ENCODE measurements around the gene CWC25. TPM values are rescaled to one million over a fixed set of nuclear protein-coding genes. Genes with fewer than 3 reads are reported as not detected.

Gene CWC25
- total RNA-seq, 1 experiment from 2014 or later = 23.9 TPM

DNA sequence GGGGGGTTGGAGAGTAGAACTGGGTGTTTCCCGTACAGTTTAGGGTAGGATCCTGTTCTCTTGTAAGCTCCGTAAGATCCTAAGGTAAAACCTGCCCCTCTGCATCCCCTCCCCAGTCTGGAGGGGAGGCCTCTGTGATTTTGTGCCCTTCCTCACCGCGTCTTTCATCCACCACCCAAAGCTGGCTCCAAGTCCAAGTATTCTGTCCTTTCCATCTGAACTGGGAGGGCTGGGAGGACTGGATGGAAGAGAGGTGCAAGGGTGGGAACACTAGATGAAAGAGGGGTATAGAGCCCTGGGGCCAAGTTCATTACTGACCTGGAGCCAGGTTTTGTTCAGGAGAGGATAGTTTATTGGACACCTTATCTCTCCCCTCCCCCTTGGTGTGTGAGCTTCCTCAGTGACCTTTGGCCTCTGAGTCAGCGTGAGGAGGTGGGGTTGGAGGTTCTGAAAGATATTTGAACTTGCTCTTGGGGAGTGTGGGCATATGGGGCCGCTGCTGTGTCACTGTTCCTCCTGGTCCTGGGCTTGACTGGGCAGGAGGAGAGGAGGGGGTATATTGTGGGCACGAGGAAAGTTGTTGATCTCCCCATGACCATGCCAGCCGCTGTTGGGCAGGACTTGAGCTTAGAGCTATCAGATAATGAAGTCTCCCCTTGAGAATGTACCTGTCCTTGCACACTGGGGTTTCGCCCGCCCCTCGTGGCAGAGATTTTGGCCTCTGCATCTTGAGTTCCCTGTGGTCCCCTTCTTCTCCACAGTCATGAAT, 46.3 kb upstream of the CWC25 start:
- H4K20me1 ChIP-seq (ENCODE audit: insufficient read depth) = no peaks in the 10 kb centered on the region
- intact Hi-C loops (cut with micrococcal nuclease) = no loop called here
- RAD21 ChIA-PET (ENCODE audit: low non-redundant PET in 1 of 2, low total read pairs in 2 of 2, uncharacterized antibody in 2 of 2, unreplicated experiment in 2 of 2) = no interaction called here
- no peaks in the 10 kb centered on the region for H3K36me3 ChIP-seq (ENCODE audit: control insufficient read depth in 1 of 2, insufficient read depth in 2 of 2, low read length in 2 of 2)
- no peaks in the 10 kb centered on the region for H3K9me2 ChIP-seq (ENCODE audit: insufficient read depth)
- peak; percentile 22 for ATAC-seq
- BruUV-seq (replicated peaks) = no TSS peak
- H3K4me3 ChIP-seq (replicated peaks in 1 of 2; ENCODE audit: low read depth in 1 of 2, low read length in 2 of 2) = peak overlapping the region; percentile 83 to 98
- DNase-seq (ENCODE audit: low read depth, low spot score) = no peak
- TF ChIP-seq POLR2A (IDR thresholded peaks at IDR 0.05; ENCODE audit: borderline replicate concordance, extremely low read depth, insufficient read depth, insufficient read length) (peak; percentile 41), SP1 (IDR thresholded peaks at IDR 0.05; ENCODE audit: low read depth) (peak; percentile 64), CBX3 (IDR thresholded peaks at IDR 0.05; ENCODE audit: low read depth) (no peak), TCF7L2 (IDR thresholded peaks at IDR 0.05; ENCODE audit: borderline replicate concordance, extremely low read depth, insufficient read depth, insufficient read length) (peak; percentile 67), ZNF274 (IDR thresholded peaks at IDR 0.05; ENCODE audit: low read depth, low read length) (no peak), EGR1 (IDR thresholded peaks at IDR 0.05; ENCODE audit: low read depth) (peak; percentile 47; the same call in 1 of the 2 replicates), JUND (IDR thresholded peaks at IDR 0.05) (peak; percentile 71), FOSL1 (IDR thresholded peaks at IDR 0.05; ENCODE audit: low read depth) (peak; percentile 78), POLR2AphosphoS5 (IDR thresholded peaks at IDR 0.05; ENCODE audit: low read depth, low read length) (peak; percentile 54), EZH2 (IDR thresholded peaks at IDR 0.05) (no peak), CEBPB (IDR thresholded peaks at IDR 0.05; ENCODE audit: low read depth) (no peak), ZFX (IDR thresholded peaks at IDR 0.05) (no peak), ELF1 (IDR thresholded peaks at IDR 0.05; ENCODE audit: borderline replicate concordance, low read depth) (no peak), SRF (IDR thresholded peaks at IDR 0.05; ENCODE audit: low read depth) (no peak), EZH2phosphoT487 (IDR thresholded peaks at IDR 0.05; ENCODE audit: borderline replicate concordance) (no peak), RAD21 (IDR thresholded peaks at IDR 0.05; ENCODE audit: low read depth) (peak; percentile 66; the same call in 1 of the 2 replicates)
- TF ChIP-seq, protein P1, sequence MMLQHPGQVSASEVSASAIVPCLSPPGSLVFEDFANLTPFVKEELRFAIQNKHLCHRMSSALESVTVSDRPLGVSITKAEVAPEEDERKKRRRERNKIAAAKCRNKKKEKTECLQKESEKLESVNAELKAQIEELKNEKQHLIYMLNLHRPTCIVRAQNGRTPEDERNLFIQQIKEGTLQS (IDR thresholded peaks at IDR 0.05) = no peak
- TF ChIP-seq, protein P2, sequence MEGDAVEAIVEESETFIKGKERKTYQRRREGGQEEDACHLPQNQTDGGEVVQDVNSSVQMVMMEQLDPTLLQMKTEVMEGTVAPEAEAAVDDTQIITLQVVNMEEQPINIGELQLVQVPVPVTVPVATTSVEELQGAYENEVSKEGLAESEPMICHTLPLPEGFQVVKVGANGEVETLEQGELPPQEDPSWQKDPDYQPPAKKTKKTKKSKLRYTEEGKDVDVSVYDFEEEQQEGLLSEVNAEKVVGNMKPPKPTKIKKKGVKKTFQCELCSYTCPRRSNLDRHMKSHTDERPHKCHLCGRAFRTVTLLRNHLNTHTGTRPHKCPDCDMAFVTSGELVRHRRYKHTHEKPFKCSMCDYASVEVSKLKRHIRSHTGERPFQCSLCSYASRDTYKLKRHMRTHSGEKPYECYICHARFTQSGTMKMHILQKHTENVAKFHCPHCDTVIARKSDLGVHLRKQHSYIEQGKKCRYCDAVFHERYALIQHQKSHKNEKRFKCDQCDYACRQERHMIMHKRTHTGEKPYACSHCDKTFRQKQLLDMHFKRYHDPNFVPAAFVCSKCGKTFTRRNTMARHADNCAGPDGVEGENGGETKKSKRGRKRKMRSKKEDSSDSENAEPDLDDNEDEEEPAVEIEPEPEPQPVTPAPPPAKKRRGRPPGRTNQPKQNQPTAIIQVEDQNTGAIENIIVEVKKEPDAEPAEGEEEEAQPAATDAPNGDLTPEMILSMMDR (IDR thresholded peaks at IDR 0.05 in 2 of 3, conservative IDR thresholded peaks at IDR 0.05 in 1 of 3; ENCODE audit: borderline replicate concordance in 1 of 3, insufficient read depth in 1 of 3, low read depth in 2 of 3, low read length in 2 of 3) = no peak
- TF ChIP-seq, protein P3, sequence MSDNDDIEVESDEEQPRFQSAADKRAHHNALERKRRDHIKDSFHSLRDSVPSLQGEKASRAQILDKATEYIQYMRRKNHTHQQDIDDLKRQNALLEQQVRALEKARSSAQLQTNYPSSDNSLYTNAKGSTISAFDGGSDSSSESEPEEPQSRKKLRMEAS (IDR thresholded peaks at IDR 0.05) = peak; percentile 42; the same call in 1 of the 2 replicates
- H3K27ac ChIP-seq (ENCODE audit: low read depth, low read length) = peak overlapping the region; percentile 97
- POLR2A ChIA-PET = interaction anchor here (0.7 to 2.8 kb wide), 9 partner anchors 9 to 307 kb away, joined by 3 to 20 read pairs (median 4); partner anchors contain the start of genes CWC25 and RPL23
- CTCF ChIA-PET = interaction anchor here (0.6 to 1.6 kb wide), 6 partner anchors 10 to 293 kb away, joined by 3 to 5 read pairs (median 3); no protein-coding TSS in a partner anchor
- peaks cover 61 to 82% of the 10 kb centered on the region in 2 experiments for H3K4me1 ChIP-seq (ENCODE audit: control insufficient read depth in 1 of 2, insufficient read depth in 2 of 2, low read length in 2 of 2)
- peaks cover 61% of the 10 kb centered on the region for H3K79me2 ChIP-seq (ENCODE audit: insufficient read depth, low read length)
- H3K27me3 ChIP-seq (ENCODE audit: insufficient read depth, low read length) = no peaks in the 10 kb centered on the region
- peak overlapping the region; percentile 85 for H3K4me2 ChIP-seq (ENCODE audit: low read length)
- peak overlapping the region; percentile 74 for H3K9ac ChIP-seq (ENCODE audit: low read length)
- H3K9me3 ChIP-seq (ENCODE audit: control insufficient read depth in 1 of 2, insufficient read depth in 1 of 2, low read depth in 1 of 2, low read length in 2 of 2) = no peaks in the 10 kb centered on the region
- H2AFZ ChIP-seq (ENCODE audit: low read depth, low read length, poor library complexity, severe bottlenecking) = no peak overlapping the region
